AG09319 (cell line): ENCODE results near the gene BAG1.

Experiments used
- DNase-seq: peaks from one replicate; pipeline ENCODE4 v3.0.0-alpha.2; 2010; ENCODE audit warnings: low read depth; ENCODE audit errors: extremely low read depth
- TF ChIP-seq, protein P1 (sequence below): IDR thresholded peaks from 2 replicates; pipeline ENCODE4 v1.5.1; 2011; ENCODE audit warnings: low read depth, mild to moderate bottlenecking, inconsistent platforms, low read length, moderate library complexity

The BAG1 gene

GRCh38 chr9:33264003-33264472 is 470 bp downstream of the BAG1 start:
- DNase-seq = no peak
- TF ChIP-seq, protein P1, sequence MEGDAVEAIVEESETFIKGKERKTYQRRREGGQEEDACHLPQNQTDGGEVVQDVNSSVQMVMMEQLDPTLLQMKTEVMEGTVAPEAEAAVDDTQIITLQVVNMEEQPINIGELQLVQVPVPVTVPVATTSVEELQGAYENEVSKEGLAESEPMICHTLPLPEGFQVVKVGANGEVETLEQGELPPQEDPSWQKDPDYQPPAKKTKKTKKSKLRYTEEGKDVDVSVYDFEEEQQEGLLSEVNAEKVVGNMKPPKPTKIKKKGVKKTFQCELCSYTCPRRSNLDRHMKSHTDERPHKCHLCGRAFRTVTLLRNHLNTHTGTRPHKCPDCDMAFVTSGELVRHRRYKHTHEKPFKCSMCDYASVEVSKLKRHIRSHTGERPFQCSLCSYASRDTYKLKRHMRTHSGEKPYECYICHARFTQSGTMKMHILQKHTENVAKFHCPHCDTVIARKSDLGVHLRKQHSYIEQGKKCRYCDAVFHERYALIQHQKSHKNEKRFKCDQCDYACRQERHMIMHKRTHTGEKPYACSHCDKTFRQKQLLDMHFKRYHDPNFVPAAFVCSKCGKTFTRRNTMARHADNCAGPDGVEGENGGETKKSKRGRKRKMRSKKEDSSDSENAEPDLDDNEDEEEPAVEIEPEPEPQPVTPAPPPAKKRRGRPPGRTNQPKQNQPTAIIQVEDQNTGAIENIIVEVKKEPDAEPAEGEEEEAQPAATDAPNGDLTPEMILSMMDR = no peak

DNA sequence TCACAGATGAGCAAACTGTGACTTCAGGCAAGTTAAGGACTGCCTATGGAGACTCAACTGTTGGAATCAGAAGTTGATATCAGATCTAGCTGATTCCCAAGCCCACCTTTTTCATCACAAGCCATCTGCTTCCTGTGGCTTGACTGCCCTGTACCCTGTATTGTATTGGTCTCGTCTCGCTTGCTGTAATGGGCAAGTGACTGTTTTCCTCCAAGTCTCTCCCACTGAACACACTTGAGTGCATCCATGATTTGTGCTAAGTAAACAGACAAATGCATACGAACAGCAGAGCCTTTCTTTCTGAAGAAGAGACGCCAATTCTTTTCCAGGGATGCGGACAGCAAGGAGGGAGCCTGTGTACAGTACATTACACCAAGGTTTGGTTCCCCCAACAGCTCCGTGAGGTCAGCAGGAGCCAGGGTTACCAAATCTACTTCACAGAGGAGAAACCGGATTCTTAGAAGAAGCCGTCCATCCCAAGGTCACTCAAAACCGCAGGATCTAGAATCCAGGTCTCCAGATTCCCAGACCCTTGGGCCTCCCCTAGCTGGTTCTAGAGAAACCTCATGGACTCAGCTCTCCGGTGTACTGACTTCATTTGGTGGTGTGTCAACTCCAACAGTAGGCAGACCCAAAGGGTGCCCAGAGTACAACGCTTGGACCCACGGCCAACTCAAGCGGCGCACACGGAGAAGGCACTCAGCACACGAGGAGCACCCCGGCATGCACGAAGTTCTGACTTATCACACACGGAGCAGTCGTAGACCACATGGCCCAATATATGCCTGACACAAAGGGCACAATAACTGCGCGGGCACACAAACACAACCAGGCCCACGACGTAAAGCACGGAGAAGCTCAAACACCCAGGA is 1.1 kb downstream of the BAG1 start:
- TF ChIP-seq, protein P1 = no peak
- no peak for DNase-seq

DNA sequence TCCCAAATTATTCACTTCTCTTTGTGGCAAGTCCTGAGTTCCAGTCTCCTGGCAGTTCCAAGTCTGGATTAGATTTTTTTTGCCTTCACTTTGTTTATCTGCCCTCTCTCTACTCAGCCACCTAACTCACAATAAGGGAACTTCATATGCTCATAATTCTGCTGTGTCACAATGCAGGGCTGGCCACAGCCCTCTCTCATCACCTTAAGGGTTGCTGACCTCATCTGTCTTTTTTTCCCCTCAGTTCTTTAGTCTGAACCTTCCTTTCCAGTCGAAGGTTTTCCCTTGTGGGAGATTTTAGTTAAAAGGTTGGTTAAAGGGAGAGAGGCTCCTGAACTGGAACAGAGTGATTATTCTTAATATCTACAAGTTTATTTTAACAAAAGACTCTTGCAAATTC is 4.1 kb downstream of the BAG1 start:
- TF ChIP-seq, protein P1 = no peak
- no peak for DNase-seq

- TF ChIP-seq, protein P1 = no peak
- no peak for DNase-seq
Measured at GRCh38 chr9:33257276-33257675, 7.2 kb downstream of the BAG1 start.

DNA sequence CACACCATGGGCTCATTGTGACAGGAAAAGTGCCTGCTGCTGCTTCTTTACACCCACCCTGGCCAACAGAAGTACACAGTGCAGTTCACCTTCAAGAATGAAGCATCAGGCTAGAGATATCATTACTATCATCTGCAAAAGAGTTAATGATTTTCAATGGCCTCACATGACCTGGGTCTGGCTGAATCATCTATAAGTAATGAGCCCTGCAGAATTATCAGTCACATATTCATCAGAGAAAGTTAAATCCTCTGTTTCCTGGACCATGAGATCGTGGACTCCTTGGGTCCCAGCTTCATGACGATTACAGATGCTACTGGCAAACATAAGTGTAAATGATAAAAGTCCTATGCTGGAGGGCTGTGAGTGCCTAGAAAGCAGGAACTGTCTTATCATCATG is 8.3 kb downstream of the BAG1 start:
- TF ChIP-seq, protein P1 = no peak
- DNase-seq = no peak

GRCh38 chr9:33255471-33255870 is 9.0 kb downstream of the BAG1 start:
- TF ChIP-seq, protein P1 = no peak
- DNase-seq = no peak

DNA sequence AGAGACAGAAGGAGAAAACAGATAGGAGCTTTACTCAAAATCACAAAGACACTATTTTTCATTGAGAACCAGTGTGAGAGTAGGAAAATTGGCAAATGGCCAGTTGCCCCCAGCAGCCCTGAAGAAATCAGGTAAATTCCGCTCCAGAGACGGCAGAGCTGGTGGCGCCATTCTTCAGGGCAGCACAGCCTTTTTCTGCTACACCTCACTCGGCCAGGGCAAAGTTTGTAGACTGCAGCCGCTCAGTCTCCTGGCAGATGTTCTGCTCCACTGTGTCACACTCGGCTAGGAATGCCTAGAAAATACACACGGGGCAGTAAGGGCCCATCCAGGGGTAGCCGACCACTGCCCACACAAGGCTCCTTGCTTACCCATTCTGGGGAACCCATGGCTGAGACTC is 9.5 kb downstream of the BAG1 start:
- TF ChIP-seq, protein P1 = no peak
- DNase-seq = no peak
